ENCODE measurements around the gene TBRG4. TPM values are rescaled to one million over a fixed set of nuclear protein-coding genes. Genes with fewer than 3 reads are reported as not detected.

The TBRG4 gene
- polyA plus RNA-seq, 3 donors: 32.7 to 42.2 (median 38.4) TPM

- intact Hi-C loops (cut with micrococcal nuclease): no loop called here
- Histone ChIP-seq H3K9ac (ENCODE audit: insufficient read depth, low read length, poor library complexity, severe bottlenecking) (no peak overlapping the region), H3K79me2 (ENCODE audit: insufficient read depth, low read length) (peaks cover 100% of the 10 kb centered on the region), H2AFZ (ENCODE audit: insufficient read depth, low read depth, low read length, poor library complexity, severe bottlenecking) (no peak overlapping the region), H3K4me3 (replicated peaks in 1 of 3; ENCODE audit: low read depth in 2 of 3, low read length in 3 of 3) (no peak overlapping the region), H3K9me3 (replicated peaks in 1 of 2; ENCODE audit: control insufficient read depth in 1 of 2, insufficient read depth in 1 of 2, low read length in 2 of 2) (no peaks in the 10 kb centered on the region), H3K27me3 (ENCODE audit: control insufficient read depth in 2 of 2, insufficient read depth in 2 of 2, low read length in 2 of 2) (no peaks in the 10 kb centered on the region), H3K4me1 (ENCODE audit: control insufficient read depth in 1 of 2, insufficient read depth in 2 of 2, low read length in 2 of 2) (peaks cover 0 to 4% of the 10 kb centered on the region in 2 donors), H3K27ac (ENCODE audit: low read depth in 1 of 2, low read length in 2 of 2) (peak overlapping the region in 1 of 2 donors; percentile 60), H3K36me3 (replicated peaks in 1 of 2; ENCODE audit: control insufficient read depth in 1 of 2, insufficient read depth in 2 of 2, low read length in 2 of 2) (peaks cover 11 to 47% of the 10 kb centered on the region in 2 donors), H3K4me2 (replicated peaks; ENCODE audit: extremely low read depth, low read length, poor library complexity, severe bottlenecking) (no peak overlapping the region), H4K20me1 (ENCODE audit: insufficient read depth, low read length) (peaks cover 100% of the 10 kb centered on the region)
- no peak for TF ChIP-seq CTCF (IDR thresholded peaks at IDR 0.05)
- Mint-ChIP-seq H3K36me3 (peaks cover 55 to 76% of the 10 kb centered on the region in 2 donors), H3K4me3 (no peak overlapping the region), H3K27me3 (ENCODE audit: low read depth in 3 of 3) (no peaks in the 10 kb centered on the region), H3K9me3 (no peaks in the 10 kb centered on the region), H3K27ac (peak overlapping the region in 4 of 7 donors; percentile 45 to 77 (median 62)), H3K4me1 (peaks cover 39% of the 10 kb centered on the region)
- WGBS (ENCODE audit: insufficient coverage): 94% methylated on average over 5 of the region's 5 CpGs
- DNase-seq: peak in 1 of 3 donors; percentile 26
Observed at GRCh38 chr7:45057878-45058277, 53.6 kb downstream of the TBRG4 start.

GRCh38 chr7:45055594-45056219 lies 55.8 kb downstream of the TBRG4 start:
- Histone ChIP-seq H3K4me3 (replicated peaks in 1 of 3; ENCODE audit: low read depth in 2 of 3, low read length in 3 of 3) (no peak overlapping the region), H3K36me3 (replicated peaks in 1 of 2; ENCODE audit: control insufficient read depth in 1 of 2, insufficient read depth in 2 of 2, low read length in 2 of 2) (peaks cover 24 to 46% of the 10 kb centered on the region in 2 donors), H3K79me2 (ENCODE audit: insufficient read depth, low read length) (peaks cover 90% of the 10 kb centered on the region), H2AFZ (ENCODE audit: insufficient read depth, low read depth, low read length, poor library complexity, severe bottlenecking) (no peak overlapping the region), H3K4me2 (replicated peaks; ENCODE audit: extremely low read depth, low read length, poor library complexity, severe bottlenecking) (no peak overlapping the region), H3K4me1 (ENCODE audit: control insufficient read depth in 1 of 2, insufficient read depth in 2 of 2, low read length in 2 of 2) (peaks cover 0 to 1% of the 10 kb centered on the region in 2 donors), H3K27me3 (ENCODE audit: control insufficient read depth in 2 of 2, insufficient read depth in 2 of 2, low read length in 2 of 2) (no peaks in the 10 kb centered on the region), H3K27ac (ENCODE audit: low read depth in 1 of 2, low read length in 2 of 2) (peak overlapping the region in 1 of 2 donors; percentile 37), H4K20me1 (ENCODE audit: insufficient read depth, low read length) (peaks cover 99% of the 10 kb centered on the region), H3K9me3 (replicated peaks in 1 of 2; ENCODE audit: control insufficient read depth in 1 of 2, insufficient read depth in 1 of 2, low read length in 2 of 2) (no peaks in the 10 kb centered on the region), H3K9ac (ENCODE audit: insufficient read depth, low read length, poor library complexity, severe bottlenecking) (no peak overlapping the region)
- no CpG with 5 or more reads among the region's 5 CpGs for WGBS (ENCODE audit: insufficient coverage)
- no peaks in the 10 kb centered on the region for H3K27me3 Mint-ChIP-seq (ENCODE audit: low read depth in 3 of 3)
- no peak for DNase-seq
- no peak for TF ChIP-seq CTCF (IDR thresholded peaks at IDR 0.05)
- peaks cover 44 to 73% of the 10 kb centered on the region in 2 donors for H3K36me3 Mint-ChIP-seq
- peaks cover 25% of the 10 kb centered on the region for H3K4me1 Mint-ChIP-seq
- H3K9me3 Mint-ChIP-seq: no peaks in the 10 kb centered on the region
- H3K4me3 Mint-ChIP-seq: no peak overlapping the region
- H3K27ac Mint-ChIP-seq: peak overlapping the region in 2 of 7 donors; percentile 53 to 58
- intact Hi-C loops (cut with micrococcal nuclease): no loop called here
